ENCODE results near the gene EIF3L. TPM values are rescaled to one million over a fixed set of nuclear protein-coding genes. Genes with fewer than 3 reads are reported as not detected.

EIF3L gene
- total RNA-seq, 1 experiment from 2014 or later = 739 TPM

- H3K79me2 ChIP-seq (ENCODE audit: insufficient read depth, low read length) = no peaks in the 10 kb centered on the region
- peak overlapping the region; percentile 52 to 94 (median 86); a peak in 5 of 7 replicates for H3K27ac Mint-ChIP-seq
- no peaks in the 10 kb centered on the region for H3K79me1 ChIP-seq (ENCODE audit: insufficient read depth, low read depth, low read length, poor library complexity, severe bottlenecking)
- no peak overlapping the region for H3K4me2 ChIP-seq (ENCODE audit: insufficient read depth, insufficient read length, low read length)
- DNase-seq = peak; percentile 95
- no peak overlapping the region for H3K56ac ChIP-seq (ENCODE audit: insufficient read length, low read depth, low read length)
- no peak overlapping the region for H2BK12ac ChIP-seq (ENCODE audit: insufficient read length, low read depth, low read length)
- no peak overlapping the region for H3K27ac ChIP-seq (ENCODE audit: insufficient read length, low read depth, low read length)
- WGBS (ENCODE audit: extremely low coverage, insufficient read length, low lambda C conversion rate) = no CpG with 5 or more reads among the region's 13 CpGs
- no peak overlapping the region for H3T11ph ChIP-seq (ENCODE audit: low read length)
- peaks cover 3 to 53% (median 27%) of the 10 kb centered on the region in 3 experiments; a peak in 5 of 7 replicates for H3K36me3 Mint-ChIP-seq (ENCODE audit: insufficient read depth in 1 of 3, low read depth in 3 of 3)
- no peaks in the 10 kb centered on the region for H3K27me3 Mint-ChIP-seq (ENCODE audit: low read depth)
- no peaks in the 10 kb centered on the region for H3K23me2 ChIP-seq (ENCODE audit: insufficient read length, low read depth, low read length, poor library complexity, severe bottlenecking)
- peak; percentile 97 for TF ChIP-seq CTCF (conservative IDR thresholded peaks at IDR 0.05)
- no peak overlapping the region for H2BK5ac ChIP-seq (ENCODE audit: insufficient read length, low read length)
- H3K14ac ChIP-seq (ENCODE audit: insufficient read depth, low read length) = no peak overlapping the region
- H3K27me3 ChIP-seq (ENCODE audit: insufficient read depth, low read length) = no peaks in the 10 kb centered on the region
- no peak overlapping the region for H3K4ac ChIP-seq (ENCODE audit: low read depth, low read length)
- no peaks in the 10 kb centered on the region for H3K4me1 ChIP-seq (ENCODE audit: insufficient read depth, low read length)
- H3K9me3 ChIP-seq (ENCODE audit: control insufficient read depth, low read depth, low read length) = no peaks in the 10 kb centered on the region
- H2AK5ac ChIP-seq (ENCODE audit: insufficient read length, low read length) = no peak overlapping the region
- no peak overlapping the region for H4K5ac ChIP-seq (ENCODE audit: insufficient read length, low read depth, low read length)
- no peaks in the 10 kb centered on the region for H4K20me1 ChIP-seq (ENCODE audit: control insufficient read depth, insufficient read depth, insufficient read length)
- no peak overlapping the region for H3K9ac ChIP-seq (ENCODE audit: extremely low read depth, insufficient read length, low read length)
- H3K23ac ChIP-seq (ENCODE audit: insufficient read length, low read depth, low read length) = no peak overlapping the region
- H2BK20ac ChIP-seq (ENCODE audit: low read depth, low read length, poor library complexity, severe bottlenecking) = no peak overlapping the region
- H3K4me1 Mint-ChIP-seq = peaks cover 8 to 12% of the 10 kb centered on the region in 2 experiments
- H2BK15ac ChIP-seq (ENCODE audit: low read depth, low read length) = no peak overlapping the region
- H2BK120ac ChIP-seq (ENCODE audit: low read depth, low read length, poor library complexity, severe bottlenecking) = no peak overlapping the region
- H3K4me3 Mint-ChIP-seq = no peak overlapping the region; a peak in 1 of 5 replicates
- H3K18ac ChIP-seq (ENCODE audit: insufficient read length, low read depth, low read length) = no peak overlapping the region
- H4K91ac ChIP-seq (ENCODE audit: insufficient read length, low read depth, low read length) = no peak overlapping the region
- H2AFZ ChIP-seq (ENCODE audit: low read length) = no peak overlapping the region
- no peak overlapping the region for H4K8ac ChIP-seq (replicated peaks; ENCODE audit: insufficient read length, low read depth, low read length)
- H3K9me3 Mint-ChIP-seq = no peaks in the 10 kb centered on the region
Measured at GRCh38 chr22:37933711-37934376, 84.6 kb downstream of the EIF3L start.

Small RNAs within 50 kb of the gene (microRNA-seq; reads per million reads assigned to microRNA genes)
- not detected for gene MIR659 (ENCODE audit: borderline microRNAs expressed)

Other genes starting within 250 kb of the EIF3L start
- 56.0 and 61.7 TPM in 2 replicates for gene GGA1, start 240.6 kb upstream of the EIF3L start, total RNA-seq (2021)
- 33.6 and 35.1 TPM in 2 replicates for gene SH3BP1, start 209.8 kb upstream of the EIF3L start, total RNA-seq (2021)
- gene PDXP, start 190.7 kb upstream of the EIF3L start, total RNA-seq (2021) = 38.9 and 41.0 TPM in 2 replicates
- 32.8 and 33.6 TPM in 2 replicates for gene LGALS1, start 173.8 kb upstream of the EIF3L start, total RNA-seq (2021)
- 30.4 and 35.4 TPM in 2 replicates for gene NOL12, start 163.1 kb upstream of the EIF3L start, total RNA-seq (2021)
- gene TRIOBP, start 152.4 kb upstream of the EIF3L start, total RNA-seq (2021) = 50.8 and 52.7 TPM in 2 replicates
- gene GCAT, start 41.5 kb upstream of the EIF3L start, total RNA-seq (2021) = 26.9 and 28.8 TPM in 2 replicates
- 0.31 and 0.59 TPM in 2 replicates for gene GALR3, start 26.0 kb upstream of the EIF3L start, total RNA-seq (2021)
- gene ANKRD54, start 5.1 kb upstream of the EIF3L start, total RNA-seq (2021) = 14.4 and 15.3 TPM in 2 replicates
- 33.3 and 33.8 TPM in 2 replicates for gene MICALL1, start 56.9 kb downstream of the EIF3L start, total RNA-seq (2021)
- gene C22orf23, start 104.2 kb downstream of the EIF3L start, total RNA-seq (2021) = 0.55 and 0.57 TPM in 2 replicates
- gene POLR2F, start 104.3 kb downstream of the EIF3L start, total RNA-seq (2021) = 141 and 147 TPM in 2 replicates
- gene SOX10, start 135.1 kb downstream of the EIF3L start, total RNA-seq (2021) = 2.1 and 2.4 TPM in 2 replicates
- 34.9 and 35.7 TPM in 2 replicates for gene PICK1, start 208.0 kb downstream of the EIF3L start, total RNA-seq (2021)
- 0.75 and 1.1 TPM in 2 replicates for gene SLC16A8, start 234.8 kb downstream of the EIF3L start, total RNA-seq (2021)

All from H9 (cell line).